Measurements from ENCODE around the gene ZMYND11.

The ZMYND11 gene

DNA sequence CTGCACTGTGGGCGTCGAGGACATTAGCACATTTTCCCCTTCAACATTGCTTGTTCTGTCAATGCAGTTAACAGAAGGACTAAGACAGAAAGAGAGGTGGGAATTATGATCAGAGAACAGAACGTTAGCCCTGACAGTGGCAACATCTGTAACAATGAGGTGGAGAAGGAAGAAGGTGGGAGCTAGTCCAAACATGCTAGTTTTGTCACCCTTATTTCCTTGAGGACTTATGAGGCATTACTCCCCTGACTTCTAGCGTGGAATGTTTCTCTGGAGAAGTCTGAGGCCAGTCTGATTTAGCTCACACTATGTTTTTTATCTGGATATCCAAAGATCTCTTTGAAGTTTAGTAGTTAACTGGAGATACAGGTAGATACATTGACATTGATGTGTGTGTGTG is 73.4 kb downstream of the ZMYND11 start:
- Mint-ChIP-seq H3K4me1 (peaks cover 5% of the 10 kb centered on the region), H3K4me3 (no peak overlapping the region), H3K27me3 (no peaks in the 10 kb centered on the region), H3K27ac (no peak overlapping the region), H3K9me3 (peaks cover 0 to 4% of the 10 kb centered on the region in 2 donors)
- ATAC-seq (no peak), DNase-seq (no peak)

DNA sequence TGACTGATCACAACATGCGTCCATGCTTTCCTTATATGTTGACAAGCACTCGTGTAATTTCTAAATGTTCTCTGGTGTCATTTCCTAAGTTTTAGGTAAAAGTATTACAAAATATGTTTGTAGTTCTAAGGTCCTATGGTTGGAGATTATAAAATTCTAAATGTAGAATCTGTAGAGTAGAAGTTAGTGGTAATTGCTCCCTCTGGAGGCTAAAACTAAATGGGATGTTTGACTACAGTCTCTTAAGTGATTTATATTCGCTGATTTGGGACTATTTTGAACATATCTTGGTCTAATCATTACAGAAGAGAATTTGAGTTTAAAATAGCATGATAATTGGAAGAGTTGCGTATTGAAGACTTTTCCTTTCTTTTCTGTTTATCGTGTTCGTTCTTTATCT is 74.1 kb downstream of the ZMYND11 start:
- Mint-ChIP-seq H3K4me1 (peaks cover 5% of the 10 kb centered on the region), H3K27ac (no peak overlapping the region), H3K27me3 (no peaks in the 10 kb centered on the region), H3K4me3 (no peak overlapping the region), H3K9me3 (peaks cover 0 to 4% of the 10 kb centered on the region in 2 donors)
- ATAC-seq (no peak), DNase-seq (no peak)

DNA sequence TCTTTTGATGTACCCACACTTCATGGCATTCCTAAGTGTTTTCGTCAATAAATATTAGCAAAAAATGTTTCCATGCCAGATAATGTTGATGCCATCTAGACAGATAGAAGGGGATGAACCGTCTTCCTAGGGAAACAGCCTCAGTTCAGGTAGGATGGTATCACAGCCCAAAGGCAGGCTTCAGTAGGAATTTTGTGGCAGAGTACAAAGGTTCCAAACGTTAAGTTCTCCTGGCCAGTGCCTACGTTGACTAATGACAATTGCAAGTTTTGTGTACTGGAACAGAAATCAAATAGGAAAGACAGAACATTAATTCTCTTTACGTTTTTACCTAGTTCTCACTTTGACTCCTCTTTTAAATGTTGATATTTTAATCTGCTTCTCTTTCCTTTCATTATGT is 75.0 kb downstream of the ZMYND11 start:
- no peak for DNase-seq
- Mint-ChIP-seq H3K9me3 (peaks cover 0 to 4% of the 10 kb centered on the region in 2 donors), H3K27me3 (no peaks in the 10 kb centered on the region), H3K4me3 (no peak overlapping the region), H3K27ac (no peak overlapping the region), H3K4me1 (peaks cover 5% of the 10 kb centered on the region)
- no peak for ATAC-seq

DNA sequence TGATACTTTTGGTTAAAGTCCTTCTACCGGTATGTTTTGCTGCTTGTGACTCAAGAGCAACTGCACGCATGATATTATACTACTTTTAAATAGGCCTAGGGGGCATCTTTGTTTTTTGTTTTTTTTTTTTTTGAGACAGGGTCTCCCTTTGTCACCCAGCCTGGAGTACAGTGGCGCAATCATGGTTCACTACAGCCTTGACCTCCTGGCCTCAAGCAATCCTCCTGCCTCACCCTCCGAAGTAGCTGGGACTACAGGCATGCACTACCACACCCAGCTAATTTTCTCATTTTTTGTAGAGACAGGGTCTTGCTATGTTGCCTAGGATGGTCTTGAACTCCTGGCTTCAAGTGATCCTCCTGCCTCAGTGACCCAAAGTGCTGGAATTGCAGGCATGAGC is 80.2 kb downstream of the ZMYND11 start:
- no peaks in the 10 kb centered on the region for H3K27me3 Mint-ChIP-seq
- H3K4me3 Mint-ChIP-seq = no peak overlapping the region
- peaks cover 18% of the 10 kb centered on the region for H3K4me1 Mint-ChIP-seq
- DNase-seq (no peak), ATAC-seq (no peak)
- H3K27ac Mint-ChIP-seq = no peak overlapping the region
- no peaks in the 10 kb centered on the region for H3K9me3 Mint-ChIP-seq

DNA sequence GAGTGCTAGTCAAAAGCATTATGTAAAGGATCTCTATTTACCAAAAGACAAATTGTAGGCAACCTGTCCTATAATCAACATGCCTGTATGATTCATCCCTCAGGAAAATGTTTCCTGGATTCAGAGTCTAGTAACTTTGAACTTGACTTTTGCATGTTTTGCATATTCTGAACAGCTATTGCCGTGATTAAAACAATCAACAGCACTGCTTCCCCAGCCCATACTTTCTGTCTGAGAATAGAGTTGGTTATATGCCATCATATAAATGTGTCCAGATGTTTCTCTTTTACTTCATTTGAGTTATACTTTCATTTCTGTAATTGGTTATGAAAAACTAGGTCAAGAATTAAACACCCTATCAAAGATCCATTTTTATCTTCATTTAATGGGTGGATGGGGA is 83.5 kb downstream of the ZMYND11 start:
- DNase-seq = no peak
- no peaks in the 10 kb centered on the region for H3K27me3 Mint-ChIP-seq
- H3K27ac Mint-ChIP-seq = no peak overlapping the region
- H3K4me3 Mint-ChIP-seq = no peak overlapping the region
- H3K9me3 Mint-ChIP-seq = no peaks in the 10 kb centered on the region
- H3K4me1 Mint-ChIP-seq = peaks cover 28% of the 10 kb centered on the region
- ATAC-seq = no peak

DNA sequence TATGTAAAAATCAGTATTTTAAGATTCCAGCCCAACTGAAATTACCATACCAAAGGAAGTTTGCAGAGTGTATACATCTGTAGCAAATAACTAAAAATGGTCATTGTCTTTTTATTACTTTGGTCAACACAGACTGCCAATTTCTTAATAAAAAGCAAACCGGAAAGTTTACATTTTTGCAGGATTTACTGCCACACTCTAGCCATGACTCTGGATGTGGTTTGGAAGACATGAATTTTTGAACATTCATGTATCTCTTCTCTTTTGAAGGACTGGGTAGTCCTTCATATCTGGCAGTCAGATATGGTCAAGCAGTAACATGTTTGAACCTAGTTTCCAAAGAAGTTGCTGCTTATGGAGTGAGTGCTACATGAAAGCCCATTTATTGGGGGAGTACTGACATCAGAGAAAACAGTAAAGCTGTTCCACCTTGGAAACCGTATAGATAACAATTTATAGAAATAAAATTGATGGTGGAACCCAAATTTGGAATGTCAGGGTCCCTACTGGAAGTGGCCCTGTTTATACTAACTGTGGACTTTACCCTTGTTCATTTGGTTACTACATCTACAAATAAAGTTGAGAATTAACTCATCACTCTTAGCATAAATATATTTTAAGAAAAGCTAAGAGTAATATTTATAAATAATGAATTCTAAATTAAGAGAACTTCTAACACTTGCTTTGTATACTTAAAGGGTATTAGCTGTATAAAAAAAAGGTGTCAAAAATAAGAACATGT is 84.6 kb downstream of the ZMYND11 start:
- H3K27ac Mint-ChIP-seq = no peak overlapping the region
- ATAC-seq = no peak
- DNase-seq = no peak
- H3K4me3 Mint-ChIP-seq = no peak overlapping the region
- no peaks in the 10 kb centered on the region for H3K9me3 Mint-ChIP-seq
- H3K4me1 Mint-ChIP-seq = peaks cover 28% of the 10 kb centered on the region
- H3K27me3 Mint-ChIP-seq = no peaks in the 10 kb centered on the region

DNA sequence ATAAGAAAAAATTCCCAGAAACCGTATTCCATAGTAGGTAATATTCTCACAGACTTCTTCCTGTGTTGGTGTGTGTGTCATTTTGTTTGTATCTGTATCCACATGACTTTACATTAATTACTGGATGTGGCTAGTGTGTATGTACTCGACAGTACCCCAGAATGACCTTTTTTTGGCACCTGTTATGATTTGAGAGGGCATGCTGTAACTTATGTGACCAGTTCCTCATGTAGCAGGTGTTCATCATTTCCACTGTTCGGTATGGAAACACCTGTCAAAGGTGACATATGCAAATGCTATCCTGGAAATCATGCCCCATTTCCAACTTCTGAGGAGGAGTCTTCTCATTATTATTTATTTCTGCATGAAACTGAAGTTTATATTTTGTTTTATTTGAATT is 89.3 kb downstream of the ZMYND11 start:
- Mint-ChIP-seq H3K9me3 (no peaks in the 10 kb centered on the region), H3K27ac (no peak overlapping the region), H3K27me3 (no peaks in the 10 kb centered on the region), H3K4me3 (no peak overlapping the region), H3K4me1 (peaks cover 24% of the 10 kb centered on the region)
- DNase-seq (no peak), ATAC-seq (peak; percentile 49)

DNA sequence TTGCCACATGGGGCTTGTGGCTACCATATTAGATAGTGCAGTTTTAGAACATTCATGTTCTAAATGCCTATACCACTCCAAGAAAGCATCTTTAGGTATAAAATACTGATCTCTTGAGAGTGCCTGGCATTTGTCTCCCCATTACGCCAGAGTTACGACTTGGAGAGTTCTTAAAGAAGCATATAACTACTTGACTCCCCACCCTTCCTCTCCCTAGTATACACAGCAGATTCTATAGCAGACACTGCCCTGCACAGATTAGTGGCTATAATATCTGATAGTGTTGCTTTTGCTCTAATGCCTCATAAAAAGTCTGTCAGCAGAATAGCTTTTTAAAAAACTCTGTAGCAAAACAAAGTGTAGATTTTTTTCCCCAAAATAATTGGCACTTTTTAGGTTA is 90.8 kb downstream of the ZMYND11 start:
- H3K27ac Mint-ChIP-seq = no peak overlapping the region
- H3K4me3 Mint-ChIP-seq = no peak overlapping the region
- H3K9me3 Mint-ChIP-seq = no peaks in the 10 kb centered on the region
- no peaks in the 10 kb centered on the region for H3K27me3 Mint-ChIP-seq
- DNase-seq (no peak), ATAC-seq (no peak)
- peaks cover 12% of the 10 kb centered on the region for H3K4me1 Mint-ChIP-seq

DNA sequence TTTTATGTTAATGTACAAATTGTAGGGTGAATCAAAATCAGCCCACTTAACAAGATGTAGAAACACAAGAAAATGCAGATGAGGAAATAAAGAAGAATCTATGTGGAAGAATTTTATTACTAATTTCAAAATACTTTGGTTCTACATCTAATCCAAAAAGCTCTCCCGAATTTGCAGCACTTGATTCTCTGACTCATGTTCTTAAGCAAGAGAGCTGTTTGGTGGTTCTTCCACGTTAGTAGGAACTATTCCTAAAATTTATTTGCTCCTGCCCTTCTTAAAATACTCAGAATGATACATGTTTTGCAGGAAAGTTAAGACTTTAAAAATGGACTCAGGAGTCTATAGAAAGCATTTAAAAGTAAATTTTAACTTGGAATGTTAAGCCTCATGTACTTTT is 91.8 kb downstream of the ZMYND11 start:
- Mint-ChIP-seq H3K27ac (no peak overlapping the region), H3K4me3 (no peak overlapping the region), H3K4me1 (peaks cover 7% of the 10 kb centered on the region)

DNA sequence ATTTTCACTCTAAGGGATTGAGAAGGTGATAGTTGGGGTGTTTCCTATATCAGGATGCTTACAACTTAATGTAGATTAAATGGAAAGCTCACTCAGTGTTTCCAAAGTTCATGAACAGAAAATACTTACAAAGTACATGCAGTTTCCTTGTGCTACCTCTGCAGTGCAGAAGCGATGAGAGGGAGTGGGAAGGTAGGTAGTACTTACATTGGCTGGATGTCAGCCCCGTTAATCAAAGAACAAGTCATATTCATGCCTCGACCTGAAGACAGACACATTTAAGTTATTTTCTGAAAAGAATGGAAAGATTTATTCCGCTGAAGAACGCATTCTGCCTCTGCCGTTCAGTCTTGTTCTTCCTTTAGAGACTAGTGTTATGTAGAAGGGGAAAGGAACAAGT is 93.1 kb downstream of the ZMYND11 start:
- no peaks in the 10 kb centered on the region for H3K9me3 Mint-ChIP-seq
- no peak for ATAC-seq
- peaks cover 16% of the 10 kb centered on the region for H3K4me1 Mint-ChIP-seq
- H3K27me3 Mint-ChIP-seq = no peaks in the 10 kb centered on the region
- no peak for DNase-seq
- no peak overlapping the region for H3K4me3 Mint-ChIP-seq
- H3K27ac Mint-ChIP-seq = no peak overlapping the region

More for the DNA sequence above, 91.8 kb downstream of the ZMYND11 start:
- Mint-ChIP-seq H3K9me3 (no peaks in the 10 kb centered on the region), H3K27me3 (no peaks in the 10 kb centered on the region)
- ATAC-seq (no peak), DNase-seq (no peak)

DNA sequence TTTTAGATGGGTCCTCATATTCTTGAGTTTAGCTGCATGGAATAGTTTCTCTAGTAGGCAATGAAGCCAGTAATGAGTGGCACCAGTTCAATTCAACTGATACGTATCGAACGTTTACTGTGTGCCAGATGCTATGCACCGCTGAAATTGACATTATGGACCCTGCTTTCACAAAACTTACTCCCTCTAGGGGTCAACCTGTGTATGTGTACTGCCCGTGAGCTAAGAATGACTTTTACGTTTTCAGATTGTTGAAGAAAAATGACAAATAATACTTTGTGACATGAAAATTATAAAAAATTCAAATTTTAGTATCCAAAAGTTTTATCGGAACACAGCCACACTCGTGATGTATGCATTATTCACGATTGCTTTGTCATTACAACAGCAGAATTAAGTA is 95.5 kb downstream of the ZMYND11 start:
- no peak for ATAC-seq
- Mint-ChIP-seq H3K9me3 (no peaks in the 10 kb centered on the region), H3K27ac (no peak overlapping the region), H3K4me3 (no peak overlapping the region), H3K4me1 (peaks cover 17% of the 10 kb centered on the region), H3K27me3 (no peaks in the 10 kb centered on the region)
- no peak for DNase-seq

DNA sequence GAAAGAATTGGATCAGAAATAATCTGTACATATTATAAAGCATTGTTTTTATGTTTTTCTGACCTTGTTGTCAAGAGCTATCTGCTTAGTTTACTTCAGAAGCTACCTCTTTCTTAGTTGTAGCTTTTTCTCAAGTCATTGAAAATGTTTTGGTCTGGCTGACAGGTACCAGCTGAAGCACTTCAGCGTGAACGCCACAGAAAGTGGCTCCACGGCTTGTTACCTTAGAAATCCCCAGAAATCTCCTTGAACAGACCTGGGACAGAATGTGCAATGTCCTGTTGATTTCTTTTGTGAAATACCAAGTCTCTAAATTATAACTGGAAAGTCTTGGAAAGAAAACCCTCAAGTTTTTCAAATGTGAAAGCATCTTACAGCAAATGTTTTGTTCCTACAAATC is 96.8 kb downstream of the ZMYND11 start:
- ATAC-seq = no peak
- Mint-ChIP-seq H3K27me3 (no peaks in the 10 kb centered on the region), H3K4me3 (no peak overlapping the region), H3K4me1 (peaks cover 17% of the 10 kb centered on the region), H3K9me3 (no peaks in the 10 kb centered on the region), H3K27ac (peak overlapping the region in 1 of 2 donors; percentile 15)
- DNase-seq = no peak

DNA sequence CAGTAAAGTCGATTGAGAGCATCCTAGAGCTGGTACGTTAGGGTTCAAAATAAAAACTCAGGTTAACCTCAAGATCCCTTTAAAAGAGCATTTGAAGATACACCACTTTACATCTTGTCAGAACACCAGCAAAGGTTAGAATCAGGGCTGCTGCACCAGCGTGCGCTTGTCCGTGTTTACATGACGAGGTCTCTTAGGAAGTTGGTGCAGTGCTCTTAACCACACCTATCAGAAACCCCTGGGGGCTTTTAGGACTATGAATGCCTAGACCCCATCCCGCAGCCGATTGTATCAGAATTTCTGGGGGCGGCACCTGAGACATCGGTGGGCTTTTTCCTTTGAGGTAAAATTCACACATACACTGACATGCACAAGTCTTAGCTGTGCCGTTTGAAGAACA is 97.6 kb downstream of the ZMYND11 start:
- ATAC-seq (no peak), DNase-seq (no peak)
- Mint-ChIP-seq H3K9me3 (no peaks in the 10 kb centered on the region), H3K4me3 (no peak overlapping the region), H3K27ac (no peak overlapping the region), H3K27me3 (no peaks in the 10 kb centered on the region), H3K4me1 (peaks cover 17% of the 10 kb centered on the region)

DNA sequence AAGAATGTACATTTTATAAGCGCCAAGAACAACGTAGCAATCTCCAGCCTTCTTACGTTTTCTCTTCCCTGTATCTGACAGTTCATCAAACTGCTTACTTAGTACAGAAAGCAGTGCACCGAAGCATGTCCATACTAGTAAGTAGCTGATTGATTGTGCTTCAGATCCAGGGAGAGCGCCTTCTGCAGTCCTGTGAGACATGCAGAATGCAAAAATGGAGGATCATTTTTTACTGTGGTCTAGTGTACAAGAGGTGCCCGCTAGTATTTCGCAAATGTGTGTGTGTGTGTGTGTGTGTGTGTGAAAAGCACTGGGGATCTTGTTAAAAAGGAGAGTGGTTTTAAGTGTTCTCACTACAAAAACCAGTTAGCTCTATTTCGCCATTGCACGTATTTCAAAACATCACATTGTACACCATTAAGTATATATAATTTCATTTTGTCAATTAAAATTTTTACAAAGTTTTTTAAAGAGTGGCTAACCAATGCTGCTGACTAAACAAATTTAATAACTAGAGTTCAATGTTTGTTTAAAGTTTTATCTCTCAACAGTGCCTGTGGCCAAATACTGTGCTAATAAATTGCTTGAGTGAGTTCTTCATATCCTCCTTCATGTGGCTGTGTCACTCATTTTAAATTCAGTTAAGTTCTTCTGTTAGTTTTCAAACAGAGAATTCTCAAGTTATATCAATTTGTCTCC is 99.6 kb downstream of the ZMYND11 start:
- no peak for ATAC-seq
- no peak for DNase-seq

DNA sequence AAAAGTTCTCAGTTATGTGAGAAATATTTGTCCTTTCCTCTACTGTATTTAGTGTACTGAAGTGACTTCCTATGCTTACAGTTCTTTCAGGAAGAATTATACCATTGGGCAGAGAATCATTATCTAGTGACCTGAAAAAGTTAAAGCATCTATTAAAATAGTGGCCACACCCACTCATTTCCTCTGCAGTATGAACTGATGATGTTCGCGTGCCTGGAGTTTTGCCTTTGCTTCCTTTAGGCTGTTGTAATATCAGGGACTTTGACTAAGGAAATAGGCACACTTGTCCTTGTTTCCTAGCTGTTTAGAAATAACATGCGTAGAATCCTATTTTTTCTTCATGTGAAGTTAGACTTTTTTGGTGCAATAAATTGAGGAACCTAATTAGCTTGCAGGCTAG is 100.7 kb downstream of the ZMYND11 start:
- Mint-ChIP-seq H3K4me1 (peaks cover 10% of the 10 kb centered on the region), H3K27me3 (no peaks in the 10 kb centered on the region), H3K27ac (peak overlapping the region in 1 of 2 donors; percentile 24), H3K4me3 (no peak overlapping the region), H3K9me3 (no peaks in the 10 kb centered on the region)
- DNase-seq (no peak), ATAC-seq (no peak)

More for the DNA sequence above, 99.6 kb downstream of the ZMYND11 start:
- peaks cover 10% of the 10 kb centered on the region for H3K4me1 Mint-ChIP-seq
- no peak overlapping the region for H3K4me3 Mint-ChIP-seq
- no peak overlapping the region for H3K27ac Mint-ChIP-seq
- H3K27me3 Mint-ChIP-seq = no peaks in the 10 kb centered on the region
- H3K9me3 Mint-ChIP-seq = no peaks in the 10 kb centered on the region

DNA sequence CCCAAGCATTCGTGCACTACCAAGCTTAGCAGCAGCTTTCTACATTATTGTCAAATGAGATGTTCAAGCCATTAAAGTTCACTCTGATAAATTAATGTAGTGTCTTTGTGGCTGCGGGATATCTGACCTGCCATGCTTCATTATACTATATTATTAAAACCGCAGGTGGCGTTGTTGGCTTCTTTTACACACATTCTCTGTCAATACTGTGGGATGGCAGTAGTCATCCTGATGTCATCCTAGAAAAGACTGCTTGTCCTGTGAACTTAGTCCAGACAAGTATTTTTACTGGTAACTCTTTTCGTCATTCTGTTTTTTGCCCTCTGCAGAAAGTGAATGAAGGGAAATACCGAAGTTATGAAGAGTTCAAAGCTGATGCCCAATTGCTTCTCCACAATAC is 103.9 kb downstream of the ZMYND11 start:
- no peak overlapping the region for H3K4me3 Mint-ChIP-seq
- no peaks in the 10 kb centered on the region for H3K27me3 Mint-ChIP-seq
- no peak overlapping the region for H3K27ac Mint-ChIP-seq
- DNase-seq (no peak), ATAC-seq (no peak)
- no peaks in the 10 kb centered on the region for H3K9me3 Mint-ChIP-seq
- no peaks in the 10 kb centered on the region for H3K4me1 Mint-ChIP-seq

DNA sequence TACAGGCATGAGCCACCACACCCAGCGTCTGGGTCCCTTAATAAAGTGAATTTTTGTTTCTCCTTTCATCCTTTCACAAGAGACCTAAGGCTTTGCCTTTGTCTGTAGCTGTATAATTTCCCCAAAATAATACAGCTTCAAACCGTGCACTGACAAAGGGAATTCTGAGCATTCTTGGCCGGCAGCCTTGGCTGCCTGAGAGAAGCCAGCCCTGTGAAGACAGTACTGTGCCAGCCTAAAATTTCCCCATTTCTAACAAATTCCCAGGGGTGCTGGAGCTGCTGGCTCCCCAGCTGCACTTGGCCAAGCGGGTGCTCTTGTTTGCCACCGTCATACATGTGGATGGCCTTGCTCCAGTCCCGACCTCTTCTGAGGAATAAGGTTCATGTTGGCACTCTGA is 106.2 kb downstream of the ZMYND11 start:
- Mint-ChIP-seq H3K27ac (no peak overlapping the region), H3K27me3 (no peaks in the 10 kb centered on the region), H3K9me3 (no peaks in the 10 kb centered on the region), H3K4me3 (no peak overlapping the region), H3K4me1 (no peaks in the 10 kb centered on the region)
- ATAC-seq (no peak), DNase-seq (no peak)

Data from stimulated activated naive CD8-positive, alpha-beta T cell treated with anti-CD3 and anti-CD28 coated beads, Interleukin-15, amount 100 ng/mL, for 72 hours (primary cell).